DMS 273 (cell line): ENCODE data around the gene TMPRSS11B.
"Not testable (repeated sequence)": the region's sequence is repeated elsewhere in the genome, so short reads cannot be mapped to it uniquely, and the experiment has no call there.

ENCODE experiments used
- DNase-seq: peaks from one replicate; lab custom pipeline; 2025; ENCODE audit not compliant: unreplicated experiment; lab: John Stamatoyannopoulos, UW

TMPRSS11B gene

GRCh38 chr4:68228568-68228967 lies 16.9 kb downstream of the TMPRSS11B start:
- DNase-seq: no peak

- no peak for DNase-seq
These were observed 27.4 kb downstream of the TMPRSS11B start for GRCh38 chr4:68218044-68218443.

GRCh38 chr4:68216501-68216900 lies 29.0 kb downstream of the TMPRSS11B start:
- DNase-seq: no peak

- no peak for DNase-seq
These were observed 36.5 kb downstream of the TMPRSS11B start for GRCh38 chr4:68209003-68209402.

DNA sequence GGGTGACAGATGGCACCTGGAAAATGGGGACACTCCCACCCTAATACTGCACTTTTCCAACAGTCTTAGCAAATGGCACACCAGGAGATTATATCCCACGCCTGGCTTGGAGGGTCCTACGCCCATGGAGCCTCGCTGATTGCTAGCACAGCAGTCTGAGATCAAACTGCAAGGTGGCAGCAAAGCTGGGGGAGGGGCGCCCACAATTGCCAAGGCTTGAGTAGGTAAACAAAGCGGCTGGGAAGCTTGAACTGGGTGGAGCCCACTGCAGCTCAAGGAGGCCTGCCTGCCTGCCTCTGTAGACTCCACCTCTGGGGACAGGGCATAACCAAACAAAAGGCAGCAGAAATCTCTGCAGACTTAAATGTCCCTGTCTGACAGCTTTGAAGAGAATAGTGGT lies 51.2 kb downstream of the TMPRSS11B start:
- DNase-seq: not testable (repeated sequence)

DNA sequence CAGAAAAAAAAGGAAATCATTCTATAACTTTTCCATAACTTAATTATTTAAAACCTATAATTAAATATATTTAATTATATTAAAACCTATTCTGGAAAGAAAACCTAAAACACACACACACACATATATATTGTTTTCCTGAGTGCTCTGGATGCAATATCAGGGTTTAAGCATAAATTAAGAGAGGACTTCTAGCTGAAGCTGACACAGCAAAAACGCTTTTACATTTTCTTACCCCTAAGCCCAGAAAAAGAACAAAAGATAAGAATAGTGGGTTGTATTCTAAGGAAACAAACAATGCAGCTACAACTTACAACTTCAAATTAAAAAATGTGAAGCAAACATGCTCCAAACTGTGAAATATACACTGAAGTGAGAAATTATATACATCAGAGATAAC lies 52.3 kb downstream of the TMPRSS11B start:
- DNase-seq: no peak

DNA sequence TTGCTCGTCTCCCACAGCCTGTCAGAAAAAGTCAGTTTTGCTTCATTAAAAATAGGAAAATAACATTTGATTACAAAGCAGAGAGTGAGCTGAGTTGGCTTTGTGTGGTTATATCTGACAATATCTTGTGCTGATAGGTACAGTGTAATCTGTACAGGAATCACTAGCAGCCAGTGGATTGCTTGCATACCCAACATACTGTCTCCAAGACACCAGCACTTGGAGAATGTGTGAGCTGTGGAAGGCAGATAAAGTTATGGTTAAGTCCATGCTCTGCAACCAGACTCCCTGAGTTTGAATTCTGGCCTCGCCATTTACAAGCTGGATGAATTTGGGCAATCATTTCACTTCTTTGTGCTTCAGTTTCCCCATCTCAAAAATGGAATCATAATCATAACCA lies 58.3 kb downstream of the TMPRSS11B start:
- DNase-seq: no peak

DNA sequence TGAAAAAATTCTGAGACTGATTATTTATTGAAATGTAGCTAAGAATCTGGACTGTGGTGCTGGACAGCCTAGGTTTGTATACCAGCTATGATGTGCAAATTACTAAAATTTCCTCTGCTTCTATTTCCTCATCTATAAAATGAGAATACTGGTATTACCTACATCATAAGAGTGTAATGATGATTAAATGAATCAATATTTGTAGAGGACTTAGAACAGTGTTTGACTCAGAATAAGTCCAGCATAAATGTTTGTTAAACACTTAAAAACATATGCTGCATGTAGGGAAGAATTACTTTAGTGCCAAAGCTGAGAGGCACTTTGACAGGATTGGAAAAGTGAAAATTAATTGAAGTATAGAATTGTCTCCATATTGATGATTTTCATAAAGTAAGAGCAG lies 60.6 kb downstream of the TMPRSS11B start:
- no peak for DNase-seq

DNA sequence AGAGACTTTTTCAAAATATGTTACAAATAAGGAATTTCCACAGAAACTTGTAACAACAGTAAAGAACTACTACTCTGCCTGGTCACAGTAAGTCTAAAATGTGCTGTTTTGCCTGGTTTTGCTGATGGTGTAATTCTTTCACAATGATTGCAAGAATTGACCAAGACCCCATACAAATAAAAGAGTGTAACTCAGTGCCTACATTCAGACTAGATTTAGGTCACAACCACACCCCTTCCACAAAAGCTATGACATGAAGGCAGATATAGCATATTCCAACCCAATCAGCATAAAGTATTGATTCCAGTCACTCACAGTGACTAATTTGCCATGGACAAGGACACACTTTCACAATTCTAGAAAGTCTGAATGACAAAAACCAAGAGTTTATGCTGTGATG lies 62.1 kb downstream of the TMPRSS11B start:
- DNase-seq: no peak

DNA sequence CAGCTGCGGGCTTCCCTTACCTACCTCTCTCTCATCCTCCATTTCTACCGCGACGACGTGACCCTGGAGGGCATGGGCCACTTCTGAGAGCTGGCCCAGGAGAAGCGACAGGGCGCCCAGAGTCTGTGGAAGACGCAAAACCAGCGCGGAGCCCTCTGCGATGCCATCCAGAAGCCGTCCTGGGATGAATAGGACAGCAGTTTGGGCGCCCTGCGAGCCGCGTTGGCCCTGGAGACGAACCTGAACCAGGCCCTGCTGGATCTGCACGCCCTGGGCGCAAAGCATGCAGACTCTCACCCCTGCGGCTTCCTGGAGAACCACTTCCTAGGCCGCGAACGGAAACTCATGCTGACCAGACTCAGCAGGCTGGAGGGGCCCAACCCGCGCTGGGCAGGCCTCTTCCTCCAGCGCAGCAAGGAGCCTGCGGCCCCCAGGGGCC lies 63.1 kb downstream of the TMPRSS11B start:
- DNase-seq: no peak

GRCh38 chr4:68180849-68181526 lies 64.5 kb downstream of the TMPRSS11B start:
- no peak for DNase-seq

- DNase-seq: no peak
These were observed 68.6 kb downstream of the TMPRSS11B start for GRCh38 chr4:68176904-68177303.
